ENCODE measurements around the gene NES.

The NES gene

GRCh38 chr1:156704166-156704711, 27.0 kb upstream of the NES start:
- no peak for DNase-seq

GRCh38 chr1:156703741-156704140, 26.5 kb upstream of the NES start:
- no peak for DNase-seq

- DNase-seq, result no peak
Observed at GRCh38 chr1:156703336-156703735, 26.1 kb upstream of the NES start.

GRCh38 chr1:156700736-156701531, 23.7 kb upstream of the NES start:
- no peak for DNase-seq

GRCh38 chr1:156698995-156699394, 21.8 kb upstream of the NES start:
- DNase-seq, result no peak

GRCh38 chr1:156697481-156697880, 20.3 kb upstream of the NES start:
- no peak for DNase-seq

GRCh38 chr1:156696755-156697154, 19.5 kb upstream of the NES start:
- no peak for DNase-seq

- no peak for DNase-seq
Observed at GRCh38 chr1:156694690-156694962, 17.4 kb upstream of the NES start.

GRCh38 chr1:156693848-156694689, 16.9 kb upstream of the NES start:
- no peak for DNase-seq

GRCh38 chr1:156692925-156693847, 16.0 kb upstream of the NES start:
- no peak for DNase-seq

- DNase-seq, result no peak
Observed at GRCh38 chr1:156692441-156692924, 15.3 kb upstream of the NES start.

GRCh38 chr1:156691665-156692440, 14.6 kb upstream of the NES start:
- DNase-seq, result no peak

GRCh38 chr1:156691191-156691590, 14.0 kb upstream of the NES start:
- DNase-seq, result no peak

GRCh38 chr1:156690675-156691036, 13.4 kb upstream of the NES start:
- DNase-seq, result no peak

GRCh38 chr1:156689953-156690674, 12.9 kb upstream of the NES start:
- DNase-seq, result no peak

GRCh38 chr1:156689035-156689952, 12.1 kb upstream of the NES start:
- DNase-seq, result peak; percentile 19

- no peak for DNase-seq
Observed at GRCh38 chr1:156684227-156684782, 7.1 kb upstream of the NES start.

GRCh38 chr1:156682166-156682890, 5.1 kb upstream of the NES start:
- DNase-seq, result no peak

Measured in GF-D8 (cell line).